Central memory CD8-positive, alpha-beta T cell (primary cell): ENCODE results near the gene NBPF12.
"Not testable (repeated sequence)": the region's sequence is repeated elsewhere in the genome, so short reads cannot be mapped to it uniquely, and the experiment has no call there.

Experiments used
- ATAC-seq: fragments of 150-1000 bp; cut with Tn5 transposase; replicated peaks from 2 replicates; pipeline ENCODE4 v1.10.0; 2022; ENCODE audit warnings: mild to moderate bottlenecking, moderate FRiP score, moderate number of reproducible peaks; ENCODE audit not compliant: poor library complexity, severe bottlenecking; ENCODE audit errors: extremely low read depth
- DNase-seq, 2 donors: peaks; one replicate each; pipeline ENCODE4 v3.0.0; 2021; ENCODE audit warnings: low spot score in 2 of 2
- H3K27ac Mint-ChIP-seq: one replicate; pipeline ENCODE4 v1.8.0; 2022; ENCODE audit warnings: low read depth, mild to moderate bottlenecking, moderate library complexity, mixed read lengths
- H3K27me3 Mint-ChIP-seq: one replicate; pipeline ENCODE4 v1.8.0; 2022; ENCODE audit warnings: mixed read lengths
- H3K36me3 Mint-ChIP-seq: one replicate; pipeline ENCODE4 v1.8.0; 2022; ENCODE audit warnings: mild to moderate bottlenecking, moderate library complexity, mixed read lengths; ENCODE audit not compliant: insufficient read depth
- H3K4me1 Mint-ChIP-seq: one replicate; pipeline ENCODE4 v1.8.0; 2022; ENCODE audit warnings: mixed read lengths
- H3K4me3 Mint-ChIP-seq: one replicate; pipeline ENCODE4 v1.8.0; 2022; ENCODE audit warnings: mild to moderate bottlenecking, moderate library complexity, mixed read lengths
- H3K9me3 Mint-ChIP-seq: one replicate; pipeline ENCODE4 v1.8.0; 2022; ENCODE audit warnings: mixed read lengths

NBPF12 gene, protein sequence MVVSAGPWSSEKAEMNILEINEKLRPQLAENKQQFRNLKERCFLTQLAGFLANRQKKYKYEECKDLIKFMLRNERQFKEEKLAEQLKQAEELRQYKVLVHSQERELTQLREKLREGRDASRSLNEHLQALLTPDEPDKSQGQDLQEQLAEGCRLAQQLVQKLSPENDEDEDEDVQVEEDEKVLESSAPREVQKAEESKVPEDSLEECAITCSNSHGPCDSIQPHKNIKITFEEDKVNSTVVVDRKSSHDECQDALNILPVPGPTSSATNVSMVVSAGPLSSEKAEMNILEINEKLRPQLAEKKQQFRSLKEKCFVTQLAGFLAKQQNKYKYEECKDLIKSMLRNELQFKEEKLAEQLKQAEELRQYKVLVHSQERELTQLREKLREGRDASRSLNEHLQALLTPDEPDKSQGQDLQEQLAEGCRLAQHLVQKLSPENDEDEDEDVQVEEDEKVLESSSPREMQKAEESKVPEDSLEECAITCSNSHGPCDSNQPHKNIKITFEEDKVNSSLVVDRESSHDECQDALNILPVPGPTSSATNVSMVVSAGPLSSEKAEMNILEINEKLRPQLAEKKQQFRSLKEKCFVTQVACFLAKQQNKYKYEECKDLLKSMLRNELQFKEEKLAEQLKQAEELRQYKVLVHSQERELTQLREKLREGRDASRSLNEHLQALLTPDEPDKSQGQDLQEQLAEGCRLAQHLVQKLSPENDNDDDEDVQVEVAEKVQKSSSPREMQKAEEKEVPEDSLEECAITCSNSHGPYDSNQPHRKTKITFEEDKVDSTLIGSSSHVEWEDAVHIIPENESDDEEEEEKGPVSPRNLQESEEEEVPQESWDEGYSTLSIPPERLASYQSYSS (N-terminal part only)

DNA sequence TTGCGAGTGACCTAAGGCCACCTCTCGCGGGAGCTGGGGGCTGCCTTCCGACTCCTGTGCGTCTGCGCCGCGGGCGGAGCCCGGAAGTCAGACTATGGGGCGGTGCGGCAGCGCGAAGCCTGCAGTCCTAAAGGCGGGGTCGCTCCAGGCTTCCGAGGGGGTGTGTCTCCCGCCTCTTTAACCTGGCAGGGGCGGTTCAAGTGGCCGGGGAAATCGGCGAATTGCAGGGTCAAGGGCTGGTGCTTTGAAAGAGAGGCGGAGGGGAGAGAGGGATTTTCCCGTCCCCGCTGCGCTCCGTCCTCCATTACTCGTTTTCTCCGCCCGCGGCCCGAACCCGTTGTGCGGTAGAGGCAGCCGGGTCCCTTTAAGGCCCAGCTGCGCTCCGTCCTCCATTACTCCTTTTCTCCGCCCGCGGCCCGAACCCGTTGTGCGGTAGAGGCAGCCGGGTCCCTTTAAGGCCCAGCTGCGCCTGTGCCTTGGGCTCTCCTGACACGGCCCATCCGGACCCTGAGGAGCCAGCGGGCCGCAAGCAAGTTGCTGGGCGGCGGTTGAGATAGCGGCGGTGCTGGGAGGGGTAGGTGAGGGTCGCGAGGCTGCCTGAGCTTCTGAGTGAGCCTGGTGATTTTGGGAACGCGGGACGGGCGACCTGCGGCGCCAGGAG lies at the start of gene NBPF12:
NBPF12 (plus strand) TSS at position 83 of the 661 bp plus-strand sequence. CDS start 21,820 bp downstream, outside the sequence.
- ATAC-seq (peak; percentile 86), DNase-seq (peak; percentile 58 to 70)
- Mint-ChIP-seq H3K4me1 (peaks cover 11% of the 10 kb centered on the region), H3K27ac (peak within 1 kb of the TSS; percentile 91), H3K4me3 (peak within 1 kb of the TSS; percentile 91), H3K27me3 (peaks cover 12% of the 10 kb centered on the region)
- not testable (repeated sequence) for H3K9me3 Mint-ChIP-seq, H3K36me3 Mint-ChIP-seq

DNA sequence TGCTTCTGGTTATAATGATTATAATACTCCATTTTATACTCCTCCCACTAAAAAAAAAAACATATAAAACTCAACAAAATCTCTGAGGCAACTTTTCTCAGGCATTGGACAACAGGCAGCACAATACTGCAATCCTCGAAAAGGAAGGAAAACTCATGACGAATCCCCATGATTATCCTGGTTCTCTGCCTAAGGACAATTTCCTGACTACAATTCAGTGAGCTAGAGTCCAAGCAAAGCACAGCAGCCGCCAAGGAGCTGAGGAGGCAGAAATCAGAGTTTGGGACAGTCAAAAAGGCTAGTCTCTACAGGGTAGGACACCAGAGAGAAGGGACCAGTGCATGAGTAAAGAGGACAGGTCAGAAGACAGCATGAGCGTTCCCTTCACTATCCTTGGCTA lies 46.8 kb upstream of the NBPF12 start:
- H3K27ac Mint-ChIP-seq, H3K36me3 Mint-ChIP-seq, H3K9me3 Mint-ChIP-seq, ATAC-seq, H3K4me1 Mint-ChIP-seq, DNase-seq, H3K27me3 Mint-ChIP-seq, H3K4me3 Mint-ChIP-seq: not testable (repeated sequence)

DNA sequence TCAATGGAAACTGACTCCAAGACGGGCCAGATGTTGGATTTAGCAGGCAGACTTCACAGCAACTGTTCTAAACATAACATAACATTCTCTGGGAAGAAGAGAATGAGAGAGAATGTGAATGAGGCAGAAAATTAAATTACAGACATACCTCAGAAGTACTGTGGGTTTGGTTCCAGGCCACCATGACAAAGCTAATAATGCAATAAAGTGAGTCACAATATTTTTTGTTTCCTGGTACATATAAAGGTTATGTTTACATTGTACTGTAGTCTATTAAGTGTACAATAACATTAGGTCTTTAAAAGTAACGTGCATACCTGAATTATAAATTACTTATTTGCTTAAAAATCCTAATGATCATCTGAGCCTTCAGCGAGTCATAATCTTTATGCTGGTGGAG lies 45.8 kb upstream of the NBPF12 start:
- not testable (repeated sequence) for H3K27me3 Mint-ChIP-seq, H3K36me3 Mint-ChIP-seq, DNase-seq, H3K4me1 Mint-ChIP-seq, H3K9me3 Mint-ChIP-seq, H3K27ac Mint-ChIP-seq, ATAC-seq, H3K4me3 Mint-ChIP-seq

DNA sequence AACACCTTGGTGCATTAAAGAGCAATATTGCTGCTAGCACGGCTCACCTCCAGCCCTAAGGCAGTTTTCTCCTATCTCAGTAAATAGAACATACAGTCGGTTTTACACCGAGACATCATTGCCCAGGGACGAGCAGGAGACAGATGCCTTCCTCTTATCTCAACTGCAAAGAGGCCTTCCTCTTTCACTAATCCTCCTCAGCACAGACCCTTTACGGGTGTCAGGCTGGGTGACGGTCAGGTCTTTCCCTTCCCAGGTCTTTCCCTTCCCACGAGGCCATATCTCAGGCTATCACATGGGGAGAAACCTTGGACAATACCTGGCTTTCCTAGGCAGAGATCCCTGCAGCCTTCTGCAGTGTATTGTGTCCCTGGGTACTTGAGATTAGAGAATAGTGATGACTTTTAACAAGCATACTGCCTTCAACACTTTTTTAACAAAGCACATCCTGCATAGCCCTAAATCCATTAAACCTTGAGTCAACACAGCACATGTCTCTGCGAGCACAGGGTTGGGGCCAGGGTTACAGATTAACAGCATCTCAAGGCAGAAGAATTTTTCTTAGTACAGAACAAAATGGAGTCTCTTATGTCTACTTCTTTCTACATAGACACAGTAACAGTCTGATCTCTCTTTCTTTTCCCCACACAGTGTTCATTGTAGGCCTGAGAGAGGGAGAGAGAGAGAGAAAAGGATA lies 30.4 kb upstream of the NBPF12 start:
- ATAC-seq, DNase-seq, H3K27me3 Mint-ChIP-seq, H3K36me3 Mint-ChIP-seq, H3K4me3 Mint-ChIP-seq, H3K4me1 Mint-ChIP-seq, H3K9me3 Mint-ChIP-seq, H3K27ac Mint-ChIP-seq: not testable (repeated sequence)

DNA sequence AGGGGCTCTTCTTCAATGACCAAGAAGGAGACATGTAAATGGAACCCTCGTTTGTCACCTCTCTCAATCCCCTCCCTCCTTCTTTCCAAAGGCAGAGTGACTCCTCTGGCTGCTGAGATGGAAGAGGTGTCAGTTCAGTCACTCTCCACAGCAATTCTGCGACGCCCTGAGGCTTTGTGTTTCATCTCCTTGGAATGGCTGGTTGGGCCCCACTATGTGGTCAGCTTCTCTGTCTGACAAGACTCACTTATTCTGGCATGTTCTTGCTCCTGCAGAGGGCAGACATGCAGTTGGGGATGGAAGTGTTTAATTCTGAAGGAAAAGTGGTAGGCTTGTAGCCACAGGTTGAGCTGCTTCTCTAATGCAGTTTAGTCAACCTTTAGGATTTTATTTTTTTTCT lies 25.1 kb upstream of the NBPF12 start:
- H3K27me3 Mint-ChIP-seq, H3K27ac Mint-ChIP-seq, ATAC-seq, H3K9me3 Mint-ChIP-seq, DNase-seq, H3K4me3 Mint-ChIP-seq, H3K4me1 Mint-ChIP-seq, H3K36me3 Mint-ChIP-seq: not testable (repeated sequence)

DNA sequence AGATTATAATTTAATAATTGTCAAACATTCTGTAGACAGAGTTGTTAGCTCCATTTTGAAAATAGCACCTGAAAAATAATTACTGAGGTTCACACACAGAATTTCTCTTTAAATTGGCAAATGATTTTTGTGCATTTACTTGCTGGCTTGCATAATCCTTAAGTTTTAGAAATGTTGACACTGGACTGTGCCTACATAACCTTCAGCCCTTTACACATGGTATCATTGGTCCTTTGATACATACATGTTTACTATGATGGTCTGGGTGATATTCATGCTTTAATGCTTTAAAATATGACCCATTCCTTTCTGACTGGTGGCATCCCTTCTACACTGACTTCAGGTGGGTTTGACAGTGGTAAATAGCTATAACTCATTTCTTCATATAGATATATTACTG lies 17.3 kb upstream of the NBPF12 start:
- not testable (repeated sequence) for H3K36me3 Mint-ChIP-seq, H3K4me1 Mint-ChIP-seq, H3K4me3 Mint-ChIP-seq, H3K27ac Mint-ChIP-seq, ATAC-seq, DNase-seq, H3K9me3 Mint-ChIP-seq, H3K27me3 Mint-ChIP-seq

DNA sequence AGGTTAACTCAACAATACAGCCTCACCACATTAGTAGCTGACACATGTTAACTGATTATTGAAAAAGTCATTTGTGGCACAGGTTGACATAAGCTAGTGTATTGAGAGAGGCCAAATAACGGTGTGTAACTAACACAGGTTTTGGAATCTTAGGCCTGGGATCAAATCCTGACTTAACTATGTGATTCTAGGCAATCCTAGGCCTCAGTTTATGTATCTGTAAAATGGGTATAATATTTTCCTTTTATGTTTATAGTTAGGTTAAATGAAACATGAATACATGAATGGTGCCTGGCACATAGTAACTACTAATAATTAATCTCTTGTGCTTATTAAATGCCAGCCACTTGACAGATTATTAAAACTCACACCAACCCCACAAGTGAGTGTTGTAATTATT lies 15.5 kb upstream of the NBPF12 start:
- not testable (repeated sequence) for H3K4me3 Mint-ChIP-seq, DNase-seq, H3K36me3 Mint-ChIP-seq, H3K27ac Mint-ChIP-seq, ATAC-seq, H3K4me1 Mint-ChIP-seq, H3K9me3 Mint-ChIP-seq, H3K27me3 Mint-ChIP-seq

DNA sequence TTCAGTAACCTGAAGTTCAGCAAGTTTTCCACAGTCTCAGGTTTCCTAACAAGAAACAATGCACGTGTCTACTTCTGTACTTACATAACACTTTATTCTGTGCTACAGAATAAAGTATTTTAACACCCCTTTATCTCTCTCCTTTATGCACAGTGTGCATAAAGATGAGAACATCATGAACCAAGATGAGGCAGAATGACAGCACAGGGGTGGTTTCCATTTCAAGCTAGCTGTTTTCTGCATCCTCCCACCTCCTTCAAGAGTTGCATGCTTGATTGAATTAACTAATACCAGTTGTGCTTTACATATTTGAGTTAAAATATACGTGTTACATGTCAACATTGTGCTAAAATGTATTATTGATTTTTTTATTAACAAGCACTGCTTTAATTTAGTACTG lies 14.0 kb upstream of the NBPF12 start:
- H3K36me3 Mint-ChIP-seq, ATAC-seq, H3K4me1 Mint-ChIP-seq, H3K4me3 Mint-ChIP-seq, DNase-seq, H3K27ac Mint-ChIP-seq, H3K9me3 Mint-ChIP-seq, H3K27me3 Mint-ChIP-seq: not testable (repeated sequence)

DNA sequence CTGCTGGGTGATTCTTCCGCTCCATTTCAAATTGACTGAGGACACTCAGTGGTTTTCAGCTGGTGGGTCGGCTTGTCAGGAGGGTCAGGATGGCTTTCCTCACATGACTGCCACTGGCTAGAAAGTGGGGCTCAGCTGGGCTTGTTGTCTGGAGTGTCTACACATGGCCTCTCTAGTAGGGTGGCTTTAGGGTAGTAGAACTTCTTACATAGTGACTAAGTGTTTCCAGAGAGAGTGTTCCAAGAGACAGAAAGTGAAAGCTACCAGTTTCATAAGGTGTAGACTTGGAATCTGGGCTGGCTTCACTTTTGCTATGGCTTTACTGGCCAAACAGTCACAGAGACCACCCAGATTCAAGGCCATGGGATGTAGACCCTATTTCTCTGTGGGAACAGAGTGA lies 11.7 kb upstream of the NBPF12 start:
- not testable (repeated sequence) for DNase-seq, H3K36me3 Mint-ChIP-seq, H3K27me3 Mint-ChIP-seq, H3K4me1 Mint-ChIP-seq, H3K9me3 Mint-ChIP-seq, H3K27ac Mint-ChIP-seq, ATAC-seq, H3K4me3 Mint-ChIP-seq

DNA sequence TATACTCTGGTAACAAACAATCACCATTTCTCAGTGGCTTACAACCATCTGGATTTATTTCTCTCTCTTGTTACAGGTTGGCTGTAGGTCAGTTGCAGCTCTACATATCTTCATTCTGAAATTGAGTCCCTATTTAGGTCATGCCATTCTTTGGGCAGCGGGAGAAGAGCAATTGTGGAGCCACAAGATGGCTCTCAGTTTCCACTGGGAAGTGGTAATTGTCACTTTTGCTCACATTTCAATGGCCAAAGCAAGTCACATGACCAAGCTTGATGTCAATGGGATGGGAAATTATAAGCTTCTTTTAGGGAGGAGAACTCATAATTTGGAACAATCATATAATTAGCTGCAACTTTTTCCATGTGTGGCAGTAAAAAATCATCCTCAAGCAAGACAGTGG lies 7.9 kb upstream of the NBPF12 start:
- peaks cover 12% of the 10 kb centered on the region for H3K27me3 Mint-ChIP-seq
- not testable (repeated sequence) for DNase-seq, H3K9me3 Mint-ChIP-seq, H3K4me3 Mint-ChIP-seq, H3K4me1 Mint-ChIP-seq, H3K36me3 Mint-ChIP-seq, H3K27ac Mint-ChIP-seq, ATAC-seq

DNA sequence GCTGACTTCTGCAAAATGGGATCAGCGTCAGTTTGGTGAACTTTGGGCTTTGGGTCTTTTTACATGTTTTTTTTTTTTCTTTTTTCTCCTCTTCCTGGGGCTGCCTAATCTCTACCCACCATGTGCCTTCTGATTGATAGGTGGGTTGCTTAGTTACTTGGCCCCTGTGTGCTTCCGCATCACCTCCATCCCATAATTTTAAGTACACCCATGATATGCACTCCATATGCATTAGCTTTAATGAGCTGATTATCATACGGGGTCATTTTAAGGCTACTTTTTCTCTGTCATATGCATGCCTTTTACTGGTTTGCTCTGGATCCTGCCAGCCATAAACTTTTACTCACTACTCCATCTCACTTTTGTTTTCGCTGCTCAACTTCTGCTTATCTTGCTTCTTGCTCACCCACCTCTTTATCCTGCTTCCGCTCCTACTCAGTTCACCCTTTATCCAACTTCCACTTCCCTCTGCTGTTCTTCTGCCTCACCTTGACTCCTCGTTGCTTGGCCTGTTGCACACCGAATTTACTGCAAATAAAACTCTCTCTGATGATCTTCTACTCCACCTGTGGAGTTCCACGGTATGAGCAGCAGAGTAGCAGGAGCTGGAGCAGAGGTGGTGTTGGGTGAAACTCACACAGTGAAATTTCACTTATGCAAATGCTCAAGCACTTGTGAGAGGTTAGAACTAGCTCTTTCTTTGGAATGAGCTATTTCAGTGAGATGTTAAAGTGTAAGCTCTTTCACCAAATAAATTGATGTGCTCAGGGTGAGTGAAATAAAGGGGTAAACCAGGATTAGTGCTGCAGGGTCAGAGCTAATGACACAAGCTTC lies 3.5 kb upstream of the NBPF12 start:
- not testable (repeated sequence) for H3K36me3 Mint-ChIP-seq, H3K27ac Mint-ChIP-seq, H3K4me3 Mint-ChIP-seq, ATAC-seq, H3K4me1 Mint-ChIP-seq, H3K9me3 Mint-ChIP-seq, DNase-seq
- H3K27me3 Mint-ChIP-seq = peaks cover 12% of the 10 kb centered on the region
